SU-DHL-6 (cell line): ENCODE measurements around the gene SRRM2.

Experiments used
- H2AFZ ChIP-seq: fragments of 200-600 bp; sonication (generic); 2 replicates; pipeline ENCODE4 v1.6.1; 2014; ENCODE audit warnings: low read depth, mild to moderate bottlenecking, moderate library complexity, mixed read lengths, antibody characterized with exemption, low read length; ENCODE audit not compliant: severe bottlenecking
- H3F3A ChIP-seq: fragments of 200-600 bp; shearing (Covaris generic); 2 replicates; pipeline ENCODE4 v1.6.0; 2016; ENCODE audit warnings: antibody characterized with exemption, mild to moderate bottlenecking; ENCODE audit not compliant: insufficient read depth
- H3K27ac ChIP-seq: fragments of 200-600 bp; sonication (generic); 2 replicates; pipeline ENCODE4 v1.5.1; 2016; ENCODE audit warnings: low read depth, mild to moderate bottlenecking, low read length, moderate library complexity, mixed read lengths
- H3K27me3 ChIP-seq: fragments of 200-600 bp; sonication (generic), shearing (Covaris generic); 2 replicates; pipeline ENCODE4 v1.6.0; 2014; ENCODE audit warnings: mild to moderate bottlenecking, low read length
- H3K36me3 ChIP-seq: fragments of 200-600 bp; sonication (generic); 2 replicates; pipeline ENCODE4 v1.6.1; 2014; ENCODE audit warnings: mild to moderate bottlenecking, low read length, mixed read lengths
- H3K4me2 ChIP-seq: fragments of 300-600, 200-600 bp; shearing (Covaris generic), sonication (generic); 2 replicates; pipeline ENCODE4 v1.6.0; 2014; ENCODE audit warnings: low read length, low read depth, mild to moderate bottlenecking; ENCODE audit not compliant: poor library complexity, severe bottlenecking
- H3K4me3 ChIP-seq: fragments of 200-600 bp; sonication (generic); 2 replicates; pipeline ENCODE4 v1.5.1; 2014; ENCODE audit warnings: antibody characterized with exemption, low read length, mild to moderate bottlenecking, mixed read lengths; ENCODE audit not compliant: insufficient read depth, poor library complexity, severe bottlenecking
- H3K79me2 ChIP-seq: fragments of 200-600 bp; sonication (generic); 2 replicates; pipeline ENCODE4 v1.6.1; 2014; ENCODE audit warnings: mild to moderate bottlenecking, low read length, moderate library complexity; ENCODE audit not compliant: insufficient read depth
- H3K9ac ChIP-seq: fragments of 200-600 bp; sonication (generic); 2 replicates; pipeline ENCODE4 v1.7.0; 2014; ENCODE audit warnings: mild to moderate bottlenecking, low read length
- H3K9me2 ChIP-seq: fragments of 200-600 bp; sonication (generic); replicated peaks from 2 replicates; pipeline ENCODE4 v1.6.1; 2014; ENCODE audit warnings: low read length; ENCODE audit not compliant: insufficient read depth
- H3K9me3 ChIP-seq: fragments of 200-600 bp; sonication (generic); 2 replicates; pipeline ENCODE4 v1.6.1; 2014; ENCODE audit warnings: low read length, mixed read lengths; ENCODE audit not compliant: insufficient read depth
- H4K20me1 ChIP-seq: fragments of 200-600 bp; sonication (generic); 2 replicates; pipeline ENCODE4 v1.6.1; 2014; ENCODE audit warnings: low read depth, mild to moderate bottlenecking, antibody characterized with exemption, low read length, moderate library complexity, mixed read lengths
- EZH2phosphoT487 ChIP-seq: fragments of 200-600 bp; sonication (generic), shearing (Covaris generic); conservative IDR thresholded peaks from 2 replicates; pipeline ENCODE4 v1.6.1; 2018; ENCODE audit warnings: mild to moderate bottlenecking, antibody characterized with exemption, low read length, moderate library complexity, mixed read lengths
- TF ChIP-seq, protein P1 (sequence below): fragments of 200-600 bp; sonication (generic); IDR thresholded peaks from one replicate; pipeline ENCODE4 v1.5.1; 2017; ENCODE audit warnings: antibody characterized with exemption, mild to moderate bottlenecking, low read length, moderate library complexity; ENCODE audit not compliant: insufficient read depth, poor library complexity, severe bottlenecking

The SRRM2 gene

DNA sequence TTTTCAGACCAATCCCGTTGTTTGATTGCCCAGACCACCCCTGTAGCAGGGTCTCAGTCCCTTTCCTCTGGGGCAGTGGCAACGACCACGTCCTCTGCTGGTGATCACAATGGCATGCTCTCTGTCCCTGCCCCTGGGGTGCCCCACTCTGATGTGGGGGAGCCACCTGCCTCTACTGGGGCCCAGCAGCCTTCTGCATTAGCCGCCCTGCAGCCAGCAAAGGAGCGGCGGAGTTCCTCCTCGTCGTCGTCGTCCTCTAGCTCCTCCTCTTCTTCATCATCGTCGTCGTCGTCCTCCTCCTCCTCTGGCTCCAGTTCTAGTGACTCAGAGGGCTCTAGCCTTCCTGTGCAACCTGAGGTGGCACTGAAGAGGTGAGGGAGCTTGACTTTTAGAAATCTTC is 15.5 kb downstream of the SRRM2 start:
- Histone ChIP-seq H4K20me1 (peaks cover 3% of the 10 kb centered on the region; the same call in 1 of the 2 replicates), H3F3A (peaks cover 12% of the 10 kb centered on the region), H3K27me3 (no peaks in the 10 kb centered on the region), H3K9me3 (no peaks in the 10 kb centered on the region), H3K79me2 (peaks cover 33% of the 10 kb centered on the region), H3K36me3 (peaks cover 14% of the 10 kb centered on the region), H3K4me2 (no peak overlapping the region), H3K9me2 (no peaks in the 10 kb centered on the region), H3K9ac (no peak overlapping the region), H2AFZ (no peak overlapping the region), H3K27ac (no peak overlapping the region), H3K4me3 (no peak overlapping the region)
- TF ChIP-seq EZH2phosphoT487: no peak
- TF ChIP-seq, protein P1, sequence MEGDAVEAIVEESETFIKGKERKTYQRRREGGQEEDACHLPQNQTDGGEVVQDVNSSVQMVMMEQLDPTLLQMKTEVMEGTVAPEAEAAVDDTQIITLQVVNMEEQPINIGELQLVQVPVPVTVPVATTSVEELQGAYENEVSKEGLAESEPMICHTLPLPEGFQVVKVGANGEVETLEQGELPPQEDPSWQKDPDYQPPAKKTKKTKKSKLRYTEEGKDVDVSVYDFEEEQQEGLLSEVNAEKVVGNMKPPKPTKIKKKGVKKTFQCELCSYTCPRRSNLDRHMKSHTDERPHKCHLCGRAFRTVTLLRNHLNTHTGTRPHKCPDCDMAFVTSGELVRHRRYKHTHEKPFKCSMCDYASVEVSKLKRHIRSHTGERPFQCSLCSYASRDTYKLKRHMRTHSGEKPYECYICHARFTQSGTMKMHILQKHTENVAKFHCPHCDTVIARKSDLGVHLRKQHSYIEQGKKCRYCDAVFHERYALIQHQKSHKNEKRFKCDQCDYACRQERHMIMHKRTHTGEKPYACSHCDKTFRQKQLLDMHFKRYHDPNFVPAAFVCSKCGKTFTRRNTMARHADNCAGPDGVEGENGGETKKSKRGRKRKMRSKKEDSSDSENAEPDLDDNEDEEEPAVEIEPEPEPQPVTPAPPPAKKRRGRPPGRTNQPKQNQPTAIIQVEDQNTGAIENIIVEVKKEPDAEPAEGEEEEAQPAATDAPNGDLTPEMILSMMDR: no peak

DNA sequence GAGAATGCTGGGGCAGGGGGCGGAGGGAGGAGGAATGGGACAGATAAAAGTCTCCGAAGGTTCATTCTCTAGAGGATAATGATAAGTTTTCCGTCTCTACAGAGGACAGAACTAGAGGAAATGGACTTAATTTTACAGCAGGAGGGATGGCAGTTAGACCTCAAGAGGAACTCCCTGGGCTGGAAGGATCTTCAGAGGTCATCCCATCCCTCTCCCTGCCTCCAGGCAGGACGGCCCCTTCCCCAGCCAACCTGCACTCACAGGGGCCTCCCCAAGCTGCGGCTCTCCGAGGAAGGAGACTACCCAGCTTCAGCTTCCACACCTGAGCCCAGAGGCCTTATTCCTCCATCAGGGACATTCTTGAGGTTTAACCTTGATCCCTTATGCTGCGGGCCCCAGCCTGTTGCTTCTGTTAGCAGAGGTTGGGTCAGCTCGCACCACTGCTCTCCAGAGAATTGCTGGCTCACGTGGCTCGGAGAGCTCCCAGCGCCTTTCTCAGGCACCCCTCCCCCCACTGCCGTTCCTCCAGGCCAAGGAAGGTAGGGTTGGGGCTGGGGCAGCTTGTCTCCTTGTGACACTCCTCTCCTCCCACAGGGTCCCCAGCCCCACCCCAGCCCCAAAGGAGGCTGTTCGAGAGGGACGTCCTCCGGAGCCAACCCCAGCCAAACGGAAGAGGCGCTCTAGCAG is 16.1 kb downstream of the SRRM2 start:
- peaks cover 27% of the 10 kb centered on the region for H3K79me2 ChIP-seq
- peaks cover 8% of the 10 kb centered on the region for H3K36me3 ChIP-seq
- H3K4me2 ChIP-seq: no peak overlapping the region

DNA sequence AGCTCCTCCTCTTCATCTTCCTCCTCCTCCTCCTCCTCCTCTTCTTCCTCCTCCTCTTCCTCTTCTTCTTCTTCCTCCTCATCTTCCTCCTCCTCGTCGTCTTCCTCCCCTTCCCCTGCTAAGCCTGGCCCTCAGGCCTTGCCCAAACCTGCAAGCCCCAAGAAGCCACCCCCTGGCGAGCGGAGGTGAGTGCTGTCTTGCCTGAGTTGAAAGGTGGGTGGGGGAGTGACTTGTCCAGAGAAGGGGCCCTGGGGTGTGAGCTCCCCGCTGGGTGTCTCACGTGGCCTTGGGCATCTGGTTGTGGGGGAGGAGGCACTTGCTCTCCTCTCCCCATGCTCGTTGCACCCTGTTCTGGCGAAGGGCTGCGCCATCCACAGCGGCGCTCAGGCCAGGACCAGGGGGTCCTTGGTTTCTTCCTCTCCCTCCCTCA is 16.7 kb downstream of the SRRM2 start:
- peaks cover 3% of the 10 kb centered on the region; the same call in 1 of the 2 replicates for H4K20me1 ChIP-seq
- no peak overlapping the region for H3K9ac ChIP-seq
- no peak overlapping the region for H2AFZ ChIP-seq

More for the DNA sequence above, 16.1 kb downstream of the SRRM2 start:
- TF ChIP-seq EZH2phosphoT487: no peak
- TF ChIP-seq, protein P1: no peak
- Histone ChIP-seq H3K27me3 (no peaks in the 10 kb centered on the region), H2AFZ (no peak overlapping the region), H3K9me2 (no peaks in the 10 kb centered on the region), H3K9ac (no peak overlapping the region), H4K20me1 (peaks cover 3% of the 10 kb centered on the region; the same call in 1 of the 2 replicates), H3K4me3 (no peak overlapping the region), H3K9me3 (no peaks in the 10 kb centered on the region), H3F3A (peaks cover 15% of the 10 kb centered on the region), H3K27ac (no peak overlapping the region)

More for the DNA sequence above, 16.7 kb downstream of the SRRM2 start:
- Histone ChIP-seq H3K9me3 (no peaks in the 10 kb centered on the region), H3K36me3 (peaks cover 5% of the 10 kb centered on the region; the same call in 1 of the 2 replicates), H3F3A (peaks cover 15% of the 10 kb centered on the region), H3K79me2 (peaks cover 21% of the 10 kb centered on the region), H3K9me2 (no peaks in the 10 kb centered on the region), H3K27ac (no peak overlapping the region), H3K27me3 (no peaks in the 10 kb centered on the region), H3K4me2 (no peak overlapping the region), H3K4me3 (no peak overlapping the region)
- no peak for TF ChIP-seq EZH2phosphoT487
- TF ChIP-seq, protein P1: no peak
